ENCODE results near the gene PTPRE. TPM values are rescaled to one million over a fixed set of nuclear protein-coding genes. Genes with fewer than 3 reads are reported as not detected.

PTPRE gene, protein sequence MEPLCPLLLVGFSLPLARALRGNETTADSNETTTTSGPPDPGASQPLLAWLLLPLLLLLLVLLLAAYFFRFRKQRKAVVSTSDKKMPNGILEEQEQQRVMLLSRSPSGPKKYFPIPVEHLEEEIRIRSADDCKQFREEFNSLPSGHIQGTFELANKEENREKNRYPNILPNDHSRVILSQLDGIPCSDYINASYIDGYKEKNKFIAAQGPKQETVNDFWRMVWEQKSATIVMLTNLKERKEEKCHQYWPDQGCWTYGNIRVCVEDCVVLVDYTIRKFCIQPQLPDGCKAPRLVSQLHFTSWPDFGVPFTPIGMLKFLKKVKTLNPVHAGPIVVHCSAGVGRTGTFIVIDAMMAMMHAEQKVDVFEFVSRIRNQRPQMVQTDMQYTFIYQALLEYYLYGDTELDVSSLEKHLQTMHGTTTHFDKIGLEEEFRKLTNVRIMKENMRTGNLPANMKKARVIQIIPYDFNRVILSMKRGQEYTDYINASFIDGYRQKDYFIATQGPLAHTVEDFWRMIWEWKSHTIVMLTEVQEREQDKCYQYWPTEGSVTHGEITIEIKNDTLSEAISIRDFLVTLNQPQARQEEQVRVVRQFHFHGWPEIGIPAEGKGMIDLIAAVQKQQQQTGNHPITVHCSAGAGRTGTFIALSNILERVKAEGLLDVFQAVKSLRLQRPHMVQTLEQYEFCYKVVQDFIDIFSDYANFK
- total RNA-seq, result 10 to 100 TPM; 32.7 to 54.1 TPM

DNA sequence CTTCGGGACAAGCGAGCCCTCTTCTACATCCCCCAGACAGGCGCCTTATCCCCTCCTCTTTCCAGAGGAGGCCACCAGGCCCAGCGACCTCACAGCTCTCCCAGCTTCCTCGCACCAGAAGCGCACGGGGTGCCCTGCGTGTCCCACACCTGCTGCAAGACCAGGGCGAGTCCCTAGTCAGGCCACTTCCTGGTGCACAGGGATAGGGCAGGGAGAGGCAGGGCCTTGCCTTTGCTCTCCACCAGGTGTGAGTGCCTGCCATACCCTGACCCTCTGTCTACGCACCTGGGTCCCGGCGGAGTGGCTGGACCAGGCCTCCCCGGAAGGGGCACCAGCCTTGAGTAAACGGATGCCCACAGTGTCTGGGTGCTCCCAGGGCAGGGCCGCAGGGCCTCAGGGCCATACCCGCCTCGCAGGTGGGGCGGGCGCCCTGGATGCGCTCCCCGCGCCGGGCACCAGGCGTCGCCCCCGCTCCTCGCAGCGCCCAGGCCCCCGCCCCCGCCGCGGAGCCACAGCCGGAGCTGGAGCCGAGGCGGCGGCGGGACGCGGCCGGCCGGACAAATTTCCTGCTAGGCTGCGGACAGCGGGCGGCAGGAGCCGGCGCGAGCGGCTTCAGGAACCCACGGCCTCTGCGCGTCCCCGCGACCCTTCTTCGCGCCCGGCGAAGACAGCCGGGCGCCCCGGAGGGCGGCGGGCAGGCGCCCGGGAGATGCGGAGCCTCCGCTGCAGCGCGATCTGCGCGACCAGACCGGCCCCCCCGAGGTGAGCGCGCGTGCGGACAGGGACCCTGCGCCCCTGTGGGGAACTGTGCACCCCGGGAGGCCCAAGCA is at the start of gene PTPRE:
Gene PTPRE (plus strand): TSS at position 556 of the 830 bp plus-strand sequence. CDS start 133,779 bp downstream, outside the sequence.
- Mint-ChIP-seq H3K27ac (no peak within 1 kb of the TSS), H3K4me1 (no peaks in the 10 kb centered on the region), H3K4me3 (peak within 1 kb of the TSS; percentile 17), H3K36me3 (ENCODE audit: low read depth) (no peaks in the 10 kb centered on the region), H3K9me3 (no peaks in the 10 kb centered on the region), H3K27me3 (peaks cover 25% of the 10 kb centered on the region)
- ATAC-seq (replicated peaks), result peak; percentile 96

DNA sequence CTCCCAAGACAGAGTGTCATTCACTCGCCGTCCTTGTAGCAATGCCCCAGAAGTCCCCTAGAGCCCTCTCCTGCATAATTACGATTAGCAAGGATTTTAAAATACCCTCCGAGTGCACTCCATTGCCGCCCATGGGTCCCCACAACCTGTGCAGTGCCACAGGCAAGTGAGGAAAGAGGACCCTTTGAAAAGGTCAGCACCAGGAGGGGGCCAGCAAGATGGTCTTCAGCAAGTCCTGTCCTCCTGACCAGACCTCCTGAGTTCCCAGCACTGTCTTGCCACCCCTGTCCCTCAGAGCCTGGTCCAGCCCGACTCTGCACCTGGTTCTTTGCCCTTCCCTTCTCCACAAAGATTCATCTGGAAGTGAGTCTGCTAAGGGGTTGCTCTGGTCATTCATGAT is 46.3 kb upstream of the PTPRE start:
- peaks cover 6% of the 10 kb centered on the region for H3K27me3 Mint-ChIP-seq
- no peak overlapping the region for H3K27ac Mint-ChIP-seq
- H3K4me1 Mint-ChIP-seq, result no peaks in the 10 kb centered on the region
- ATAC-seq (replicated peaks), result no peak
- H3K4me3 Mint-ChIP-seq, result no peak overlapping the region
- no peaks in the 10 kb centered on the region for H3K36me3 Mint-ChIP-seq (ENCODE audit: low read depth)
- H3K9me3 Mint-ChIP-seq, result peaks cover 10% of the 10 kb centered on the region

- ATAC-seq (replicated peaks), result no peak
- Mint-ChIP-seq H3K36me3 (ENCODE audit: low read depth) (no peaks in the 10 kb centered on the region), H3K4me1 (no peaks in the 10 kb centered on the region), H3K4me3 (no peak overlapping the region), H3K27ac (peak overlapping the region; percentile 0), H3K9me3 (peaks cover 10% of the 10 kb centered on the region), H3K27me3 (peaks cover 11% of the 10 kb centered on the region)
Observed at GRCh38 chr10:127863231-127863825, 43.6 kb upstream of the PTPRE start.

DNA sequence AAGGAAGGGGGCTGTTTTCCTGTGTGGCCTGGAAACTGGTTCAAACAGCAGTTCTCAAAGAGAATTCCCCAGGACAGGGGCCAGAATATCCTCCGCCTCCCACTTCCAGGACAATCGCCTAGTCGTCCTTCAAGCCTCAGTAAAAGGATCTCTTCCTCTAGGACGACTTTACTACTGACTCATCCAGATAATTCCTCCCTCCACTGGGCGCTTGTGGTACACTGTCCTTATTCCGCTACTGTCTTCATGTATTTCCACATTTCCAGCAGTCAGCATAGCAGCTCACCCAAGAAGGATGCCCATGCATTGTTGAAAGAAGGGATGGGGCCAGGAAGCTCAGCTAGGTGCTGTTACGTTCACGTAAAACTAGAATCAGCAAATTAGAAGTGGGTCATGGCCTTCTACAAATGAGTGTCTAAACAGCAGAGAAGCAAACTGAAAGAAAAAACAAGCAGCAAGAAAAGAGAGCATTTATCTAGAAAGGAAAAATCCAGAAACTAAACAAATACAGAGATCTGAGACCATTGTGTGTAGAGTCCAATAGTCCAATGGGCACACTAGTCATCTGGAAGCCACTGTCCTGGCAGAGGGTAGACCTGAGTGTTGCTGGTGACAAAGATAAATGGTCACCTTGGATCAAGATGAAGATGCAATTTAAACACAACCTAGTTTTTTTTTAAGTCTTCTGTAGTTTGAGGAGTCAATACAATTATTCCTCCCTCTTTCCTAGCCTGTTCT is 40.5 kb upstream of the PTPRE start:
- Mint-ChIP-seq H3K27me3 (peaks cover 21% of the 10 kb centered on the region), H3K36me3 (ENCODE audit: low read depth) (no peaks in the 10 kb centered on the region), H3K4me3 (no peak overlapping the region), H3K27ac (no peak overlapping the region), H3K9me3 (peaks cover 10% of the 10 kb centered on the region), H3K4me1 (no peaks in the 10 kb centered on the region)
- no peak for ATAC-seq (replicated peaks)

DNA sequence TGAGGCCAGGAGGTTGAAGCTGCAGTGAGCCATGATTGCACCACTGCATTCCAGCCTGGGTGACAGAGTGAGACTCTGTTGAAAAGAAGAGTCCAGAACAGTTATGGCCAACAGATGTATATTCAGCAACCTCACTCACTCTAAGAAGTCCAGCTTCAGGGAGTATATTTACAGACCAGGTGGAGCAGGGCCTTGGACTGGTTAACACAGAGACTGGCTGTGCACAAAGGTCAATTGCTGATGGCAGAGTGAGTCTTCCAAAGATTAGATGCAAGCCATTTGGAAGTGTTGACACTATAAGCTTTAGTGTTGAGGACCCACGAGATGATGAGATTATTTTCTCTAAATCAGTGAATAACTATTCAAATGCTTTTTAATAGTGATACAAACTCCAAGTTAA is 39.1 kb upstream of the PTPRE start:
- no peaks in the 10 kb centered on the region for H3K4me1 Mint-ChIP-seq
- peaks cover 28% of the 10 kb centered on the region for H3K27me3 Mint-ChIP-seq
- peaks cover 10% of the 10 kb centered on the region for H3K9me3 Mint-ChIP-seq
- H3K27ac Mint-ChIP-seq, result no peak overlapping the region
- H3K4me3 Mint-ChIP-seq, result no peak overlapping the region
- ATAC-seq (replicated peaks), result no peak
- H3K36me3 Mint-ChIP-seq (ENCODE audit: low read depth), result no peaks in the 10 kb centered on the region

- Mint-ChIP-seq H3K9me3 (no peaks in the 10 kb centered on the region), H3K27ac (no peak overlapping the region), H3K36me3 (ENCODE audit: low read depth) (no peaks in the 10 kb centered on the region), H3K4me3 (no peak overlapping the region), H3K27me3 (peaks cover 31% of the 10 kb centered on the region), H3K4me1 (no peaks in the 10 kb centered on the region)
- ATAC-seq (replicated peaks), result no peak
Observed at GRCh38 chr10:127869329-127869728, 37.6 kb upstream of the PTPRE start.

- no peaks in the 10 kb centered on the region for H3K36me3 Mint-ChIP-seq (ENCODE audit: low read depth)
- H3K4me1 Mint-ChIP-seq, result no peaks in the 10 kb centered on the region
- H3K9me3 Mint-ChIP-seq, result no peaks in the 10 kb centered on the region
- H3K27ac Mint-ChIP-seq, result no peak overlapping the region
- no peak for ATAC-seq (replicated peaks)
- H3K27me3 Mint-ChIP-seq, result peaks cover 23% of the 10 kb centered on the region
- no peak overlapping the region for H3K4me3 Mint-ChIP-seq
Observed at GRCh38 chr10:127871631-127872010, 35.3 kb upstream of the PTPRE start.

DNA sequence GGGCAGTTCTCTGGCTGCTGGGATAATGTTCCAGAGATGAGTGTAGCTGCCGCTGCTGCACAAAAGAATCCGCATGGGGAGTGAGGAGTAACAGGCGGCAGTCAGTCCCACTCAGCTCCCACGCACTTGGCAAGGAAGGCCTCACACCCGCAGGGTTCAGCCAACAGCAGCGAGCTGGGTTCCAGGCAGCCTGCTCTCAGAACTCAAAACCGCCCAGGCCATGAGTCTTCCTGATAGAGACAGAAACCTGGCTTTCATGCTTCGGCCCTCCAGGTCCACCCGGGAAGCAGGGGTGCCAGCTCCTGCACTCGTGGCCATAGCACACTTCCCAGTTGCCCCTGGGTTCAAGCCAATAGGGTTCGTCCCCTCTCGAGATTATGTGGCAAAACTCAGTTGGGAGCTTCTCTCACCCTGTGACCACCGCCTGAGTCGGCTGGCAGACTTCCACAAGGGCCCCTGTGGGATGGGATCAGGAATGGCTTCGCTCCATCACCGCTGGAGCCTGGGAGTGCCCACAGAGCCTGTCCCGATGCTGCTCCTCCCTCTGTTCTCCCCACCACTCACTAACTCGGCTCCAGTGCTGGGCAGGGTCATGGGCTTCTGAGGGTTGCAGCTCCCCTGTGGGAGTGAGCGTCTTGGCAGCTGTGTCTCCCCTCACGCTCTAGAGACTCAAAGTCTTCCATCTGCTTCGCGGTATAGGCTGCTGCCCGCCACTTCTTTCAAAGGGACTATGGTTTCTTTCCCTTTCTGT is 34.7 kb upstream of the PTPRE start:
- H3K27ac Mint-ChIP-seq, result no peak overlapping the region
- H3K9me3 Mint-ChIP-seq, result no peaks in the 10 kb centered on the region
- no peaks in the 10 kb centered on the region for H3K4me1 Mint-ChIP-seq
- no peaks in the 10 kb centered on the region for H3K36me3 Mint-ChIP-seq (ENCODE audit: low read depth)
- H3K4me3 Mint-ChIP-seq, result no peak overlapping the region
- peaks cover 22% of the 10 kb centered on the region for H3K27me3 Mint-ChIP-seq
- ATAC-seq (replicated peaks), result no peak

- no peaks in the 10 kb centered on the region for H3K36me3 Mint-ChIP-seq (ENCODE audit: low read depth)
- no peaks in the 10 kb centered on the region for H3K4me1 Mint-ChIP-seq
- peaks cover 22% of the 10 kb centered on the region for H3K27me3 Mint-ChIP-seq
- no peak for ATAC-seq (replicated peaks)
- H3K9me3 Mint-ChIP-seq, result no peaks in the 10 kb centered on the region
- no peak overlapping the region for H3K4me3 Mint-ChIP-seq
- no peak overlapping the region for H3K27ac Mint-ChIP-seq
Observed at GRCh38 chr10:127872871-127873600, 33.9 kb upstream of the PTPRE start.

- no peak for ATAC-seq (replicated peaks)
- peaks cover 22% of the 10 kb centered on the region for H3K27me3 Mint-ChIP-seq
- H3K9me3 Mint-ChIP-seq, result no peaks in the 10 kb centered on the region
- no peak overlapping the region for H3K27ac Mint-ChIP-seq
- H3K4me3 Mint-ChIP-seq, result no peak overlapping the region
- no peaks in the 10 kb centered on the region for H3K4me1 Mint-ChIP-seq
- H3K36me3 Mint-ChIP-seq (ENCODE audit: low read depth), result no peaks in the 10 kb centered on the region
Observed at GRCh38 chr10:127873901-127874470, 32.9 kb upstream of the PTPRE start.

- ATAC-seq (replicated peaks), result peak; percentile 42
- Mint-ChIP-seq H3K36me3 (ENCODE audit: low read depth) (no peaks in the 10 kb centered on the region), H3K9me3 (no peaks in the 10 kb centered on the region), H3K4me3 (no peak overlapping the region), H3K27ac (no peak overlapping the region), H3K27me3 (peaks cover 19% of the 10 kb centered on the region), H3K4me1 (no peaks in the 10 kb centered on the region)
Observed at GRCh38 chr10:127874671-127875448, 32.0 kb upstream of the PTPRE start.

- Mint-ChIP-seq H3K36me3 (ENCODE audit: low read depth) (no peaks in the 10 kb centered on the region), H3K4me3 (no peak overlapping the region), H3K4me1 (no peaks in the 10 kb centered on the region), H3K9me3 (no peaks in the 10 kb centered on the region), H3K27ac (no peak overlapping the region), H3K27me3 (peaks cover 19% of the 10 kb centered on the region)
- ATAC-seq (replicated peaks), result no peak
Observed at GRCh38 chr10:127875449-127875765, 31.5 kb upstream of the PTPRE start.
